ENCODE measurements around the gene BARHL1. TPM values are rescaled to one million over a fixed set of nuclear protein-coding genes. Genes with fewer than 3 reads are reported as not detected.

Gene BARHL1
- total and polyA plus RNA-seq, 2 experiments from 2014 or later = not detected

DNA sequence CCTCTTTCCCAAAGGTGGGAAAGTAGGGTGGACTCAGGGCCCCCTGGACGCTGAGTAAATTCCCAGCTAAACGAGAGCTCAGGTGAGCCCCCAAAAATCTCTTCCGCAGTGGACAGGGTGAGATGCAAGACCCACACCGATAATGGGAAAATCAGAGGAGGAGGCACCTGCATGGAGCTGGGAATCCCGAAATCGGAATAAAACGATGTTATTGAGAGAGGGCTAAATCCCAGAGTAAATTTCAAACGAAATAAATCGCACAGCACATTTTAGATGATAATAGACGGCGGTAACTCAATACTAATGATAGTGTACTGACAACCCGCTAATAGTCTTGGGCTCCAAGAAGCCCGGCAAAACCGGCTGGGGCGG, 3.0 kb upstream of the BARHL1 start:
- H3K4me2 ChIP-seq = peak overlapping the region; percentile 87
- Mint-ChIP-seq H3K36me3 (ENCODE audit: low read depth) (no peaks in the 10 kb centered on the region), H3K27me3 (ENCODE audit: insufficient read depth, low read depth, poor library complexity) (peaks cover 96% of the 10 kb centered on the region), H3K27ac (no peak overlapping the region), H3K4me3 (peak overlapping the region; percentile 44; the same call in 1 of the 3 replicates), H3K4me1 (peaks cover 22% of the 10 kb centered on the region), H3K9me3 (peaks cover 3% of the 10 kb centered on the region; the same call in 2 of the 3 replicates)
- DNase-seq (ENCODE audit: low spot score) (no peak), ATAC-seq (no peak)
- H3K27me3 ChIP-seq (ENCODE audit: insufficient read depth) = peaks cover 93% of the 10 kb centered on the region
- peak overlapping the region; percentile 58 for H3K4me3 ChIP-seq
- peaks cover 28% of the 10 kb centered on the region for H4K20me1 ChIP-seq (replicated peaks; ENCODE audit: insufficient read depth)
- no peak for TF ChIP-seq POLR2AphosphoS5 (IDR thresholded peaks at IDR 0.05; ENCODE audit: low read depth)
- TF ChIP-seq EZH2 (IDR thresholded peaks at IDR 0.05; ENCODE audit: low read depth, unreplicated experiment) = peak; percentile 99
- no peak for TF ChIP-seq STAT1 (IDR thresholded peaks at IDR 0.05; ENCODE audit: unreplicated experiment)
- TF ChIP-seq EZH2phosphoT487 (IDR thresholded peaks at IDR 0.05; ENCODE audit: unreplicated experiment) = no peak
- TF ChIP-seq, protein P1, sequence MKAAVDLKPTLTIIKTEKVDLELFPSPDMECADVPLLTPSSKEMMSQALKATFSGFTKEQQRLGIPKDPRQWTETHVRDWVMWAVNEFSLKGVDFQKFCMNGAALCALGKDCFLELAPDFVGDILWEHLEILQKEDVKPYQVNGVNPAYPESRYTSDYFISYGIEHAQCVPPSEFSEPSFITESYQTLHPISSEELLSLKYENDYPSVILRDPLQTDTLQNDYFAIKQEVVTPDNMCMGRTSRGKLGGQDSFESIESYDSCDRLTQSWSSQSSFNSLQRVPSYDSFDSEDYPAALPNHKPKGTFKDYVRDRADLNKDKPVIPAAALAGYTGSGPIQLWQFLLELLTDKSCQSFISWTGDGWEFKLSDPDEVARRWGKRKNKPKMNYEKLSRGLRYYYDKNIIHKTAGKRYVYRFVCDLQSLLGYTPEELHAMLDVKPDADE (IDR thresholded peaks at IDR 0.05) = no peak
- H3K9me2 ChIP-seq (ENCODE audit: insufficient read depth) = no peaks in the 10 kb centered on the region
- 0 out of 2 replicates have a peak, but pooled peaks cover 5% of the 10 kb centered on the region for H3F3A ChIP-seq (replicated peaks; ENCODE audit: low read depth)
- no peak overlapping the region for H3K27ac ChIP-seq (ENCODE audit: low read depth)
- H2AFZ ChIP-seq = no peak overlapping the region
- no peaks in the 10 kb centered on the region; the same call in 1 of the 2 replicates for H3K36me3 ChIP-seq (ENCODE audit: insufficient read depth)
- no peaks in the 10 kb centered on the region for H3K79me2 ChIP-seq (replicated peaks; ENCODE audit: insufficient read depth)
- H3K4me1 ChIP-seq (ENCODE audit: insufficient read depth) = peaks cover 34% of the 10 kb centered on the region

DNA sequence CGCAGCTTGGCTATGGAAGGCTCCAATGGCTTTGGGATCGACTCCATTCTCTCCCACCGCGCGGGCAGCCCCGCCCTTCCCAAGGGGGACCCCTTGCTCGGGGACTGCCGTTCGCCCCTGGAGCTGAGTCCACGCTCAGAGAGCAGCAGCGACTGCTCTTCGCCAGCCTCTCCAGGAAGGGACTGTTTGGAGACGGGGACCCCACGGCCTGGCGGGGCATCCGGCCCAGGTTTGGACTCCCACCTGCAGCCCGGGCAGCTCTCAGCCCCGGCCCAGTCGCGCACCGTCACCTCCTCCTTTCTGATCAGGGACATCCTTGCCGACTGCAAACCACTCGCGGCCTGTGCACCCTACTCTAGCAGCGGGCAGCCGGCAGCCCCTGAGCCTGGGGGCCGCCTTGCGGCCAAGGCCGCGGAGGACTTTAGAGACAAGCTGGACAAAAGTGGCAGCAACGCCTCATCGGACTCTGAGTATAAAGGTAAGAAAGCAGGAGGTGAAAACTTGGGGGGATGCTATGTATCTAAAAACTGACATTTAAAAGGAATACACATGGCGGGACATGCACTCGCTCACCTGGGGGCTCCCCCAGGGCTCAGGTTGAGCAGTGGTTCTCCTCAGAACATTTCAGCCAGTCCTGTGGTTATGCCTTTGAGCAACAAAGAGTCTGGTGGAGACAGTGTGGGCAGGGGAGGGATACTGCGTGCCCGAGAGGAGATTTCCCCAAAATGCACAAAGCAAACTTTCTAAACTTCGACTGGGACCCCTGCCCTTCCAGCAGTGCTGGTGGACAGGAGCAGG, 579 bp downstream of the BARHL1 start:
- ATAC-seq = no peak
- no peak overlapping the region for H3K27ac Mint-ChIP-seq
- Histone ChIP-seq H3K27ac (ENCODE audit: low read depth) (no peak overlapping the region), H4K20me1 (replicated peaks; ENCODE audit: insufficient read depth) (peaks cover 36% of the 10 kb centered on the region), H3K36me3 (ENCODE audit: insufficient read depth) (no peaks in the 10 kb centered on the region; the same call in 1 of the 2 replicates), H2AFZ (no peak overlapping the region), H3K27me3 (ENCODE audit: insufficient read depth) (peaks cover 100% of the 10 kb centered on the region), H3K4me3 (peak overlapping the region; percentile 32; the same call in 1 of the 2 replicates), H3F3A (replicated peaks; ENCODE audit: low read depth) (0 out of 2 replicates have a peak, but pooled peaks cover 8% of the 10 kb centered on the region), H3K9me2 (ENCODE audit: insufficient read depth) (no peaks in the 10 kb centered on the region), H3K4me1 (ENCODE audit: insufficient read depth) (peaks cover 54% of the 10 kb centered on the region), H3K4me2 (peak overlapping the region; percentile 48; the same call in 1 of the 2 replicates), H3K79me2 (replicated peaks; ENCODE audit: insufficient read depth) (no peaks in the 10 kb centered on the region)
- H3K4me3 Mint-ChIP-seq = no peak overlapping the region; the same call in 2 of the 3 replicates
- H3K9me3 Mint-ChIP-seq = peaks cover 3% of the 10 kb centered on the region; the same call in 2 of the 3 replicates
- TF ChIP-seq, protein P2, sequence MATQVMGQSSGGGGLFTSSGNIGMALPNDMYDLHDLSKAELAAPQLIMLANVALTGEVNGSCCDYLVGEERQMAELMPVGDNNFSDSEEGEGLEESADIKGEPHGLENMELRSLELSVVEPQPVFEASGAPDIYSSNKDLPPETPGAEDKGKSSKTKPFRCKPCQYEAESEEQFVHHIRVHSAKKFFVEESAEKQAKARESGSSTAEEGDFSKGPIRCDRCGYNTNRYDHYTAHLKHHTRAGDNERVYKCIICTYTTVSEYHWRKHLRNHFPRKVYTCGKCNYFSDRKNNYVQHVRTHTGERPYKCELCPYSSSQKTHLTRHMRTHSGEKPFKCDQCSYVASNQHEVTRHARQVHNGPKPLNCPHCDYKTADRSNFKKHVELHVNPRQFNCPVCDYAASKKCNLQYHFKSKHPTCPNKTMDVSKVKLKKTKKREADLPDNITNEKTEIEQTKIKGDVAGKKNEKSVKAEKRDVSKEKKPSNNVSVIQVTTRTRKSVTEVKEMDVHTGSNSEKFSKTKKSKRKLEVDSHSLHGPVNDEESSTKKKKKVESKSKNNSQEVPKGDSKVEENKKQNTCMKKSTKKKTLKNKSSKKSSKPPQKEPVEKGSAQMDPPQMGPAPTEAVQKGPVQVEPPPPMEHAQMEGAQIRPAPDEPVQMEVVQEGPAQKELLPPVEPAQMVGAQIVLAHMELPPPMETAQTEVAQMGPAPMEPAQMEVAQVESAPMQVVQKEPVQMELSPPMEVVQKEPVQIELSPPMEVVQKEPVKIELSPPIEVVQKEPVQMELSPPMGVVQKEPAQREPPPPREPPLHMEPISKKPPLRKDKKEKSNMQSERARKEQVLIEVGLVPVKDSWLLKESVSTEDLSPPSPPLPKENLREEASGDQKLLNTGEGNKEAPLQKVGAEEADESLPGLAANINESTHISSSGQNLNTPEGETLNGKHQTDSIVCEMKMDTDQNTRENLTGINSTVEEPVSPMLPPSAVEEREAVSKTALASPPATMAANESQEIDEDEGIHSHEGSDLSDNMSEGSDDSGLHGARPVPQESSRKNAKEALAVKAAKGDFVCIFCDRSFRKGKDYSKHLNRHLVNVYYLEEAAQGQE (IDR thresholded peaks at IDR 0.05; ENCODE audit: unreplicated experiment) = no peak
- TF ChIP-seq EZH2phosphoT487 (IDR thresholded peaks at IDR 0.05; ENCODE audit: unreplicated experiment) (peak; percentile 72), ZNF331 (CRISPR knock-in tag; IDR thresholded peaks at IDR 0.05; ENCODE audit: low read depth) (no peak), EZH2 (IDR thresholded peaks at IDR 0.05; ENCODE audit: low read depth, unreplicated experiment) (peak; percentile 91)
- H3K36me3 Mint-ChIP-seq (ENCODE audit: low read depth) = no peaks in the 10 kb centered on the region; the same call in 2 of the 3 replicates
- peaks cover 99% of the 10 kb centered on the region for H3K27me3 Mint-ChIP-seq (ENCODE audit: insufficient read depth, low read depth, poor library complexity)
- peaks cover 47% of the 10 kb centered on the region for H3K4me1 Mint-ChIP-seq
- DNase-seq (ENCODE audit: low spot score) = no peak
